Endothelial cell of umbilical vein (primary cell): Measurements from ENCODE around the gene SPRED2. TPM values are rescaled to one million over a fixed set of nuclear protein-coding genes. Genes with fewer than 3 reads are reported as not detected.

Experiments used
- BruUV-seq: library from RNA; stranded (reverse); fragments of 400-500 nt; replicated peaks from 2 replicates; lab custom pipeline; 2021; lab: Mats Ljungman, UMichigan
- CTCF ChIA-PET: fragments of 300-600, 350-600 bp; sonication (Branson Sonifier 250); formaldehyde crosslinking; loops from one replicate; lab custom pipeline; 2021; ENCODE audit warnings: antibody characterized with exemption, inconsistent platforms; lab: Charles Lee
- POLR2A ChIA-PET: fragments of 300-600, 350-600 bp; sonication (Branson Sonifier 250); formaldehyde crosslinking; loops from one replicate; lab custom pipeline; 2021; ENCODE audit warnings: antibody characterized with exemption, inconsistent platforms; lab: Charles Lee
- DNase-seq: peaks from one replicate; pipeline ENCODE4 v3.0.0-alpha.2; 2011; ENCODE audit warnings: low read depth, low spot score
- FAIRE-seq: peaks from 2 replicates; lab custom pipeline; 2011; peaks lifted over from hg19 to GRCh38; lab: Jason Lieb, UNC
- H2AFZ ChIP-seq: 2 replicates; pipeline ENCODE4 v1.6.0; 2012; ENCODE audit warnings: low read depth, low read length, control low read depth, inconsistent platforms
- H3K27ac ChIP-seq: 2 replicates; pipeline ENCODE4 v1.5.1; 2011; ENCODE audit warnings: low read depth, mild to moderate bottlenecking, control low read depth, low read length, moderate library complexity; ENCODE audit not compliant: insufficient read depth
- H3K27me3 ChIP-seq, 2 experiments: 2 replicates each; pipeline versions ENCODE4 v1.6.0 to v1.6.1; 2011; ENCODE audit warnings: low read length in 2 of 2, mixed read lengths in 1 of 2; ENCODE audit not compliant: control insufficient read depth in 2 of 2, insufficient read depth in 2 of 2
- H3K36me3 ChIP-seq, 2 experiments: 2 replicates in 1 of 2; 3 replicates in 1 of 2; pipeline ENCODE4 v1.5.1; 2011; ENCODE audit warnings: low read length in 2 of 2, mild to moderate bottlenecking in 1 of 2, moderate library complexity in 1 of 2; ENCODE audit not compliant: control insufficient read depth in 2 of 2, insufficient read depth in 2 of 2; ENCODE audit errors: extremely low read depth in 1 of 2
- H3K4me1 ChIP-seq: 3 replicates; pipeline ENCODE4 v1.5.1; 2011; ENCODE audit warnings: mild to moderate bottlenecking, low read length; ENCODE audit not compliant: control insufficient read depth, insufficient read depth; ENCODE audit errors: extremely low read depth
- H3K4me2 ChIP-seq: 2 replicates; pipeline ENCODE4 v1.6.1; 2011; ENCODE audit warnings: low read length, control low read depth, mixed read lengths; ENCODE audit not compliant: insufficient read depth
- H3K4me3 ChIP-seq, 3 experiments: fragments of 200-600 bp in 1 of 3; sonication (generic), shearing (Covaris generic) in 1 of 3; replicated peaks in 1 of 3; 2 replicates each; pipeline ENCODE4 v1.5.1; 2011 to 2016; ENCODE audit warnings: control low read depth in 3 of 3, low read length in 3 of 3, mild to moderate bottlenecking in 2 of 3, inconsistent platforms in 1 of 3, low read depth in 1 of 3, moderate library complexity in 1 of 3; ENCODE audit not compliant: insufficient read depth in 1 of 3
- H3K79me2 ChIP-seq: 2 replicates; pipeline ENCODE4 v1.6.0; 2012; ENCODE audit warnings: low read length, inconsistent platforms; ENCODE audit not compliant: control insufficient read depth, insufficient read depth
- H3K9ac ChIP-seq: replicated peaks from 2 replicates; pipeline ENCODE3; 2011; ENCODE audit warnings: low read length, control low read depth; ENCODE audit not compliant: insufficient read depth; ENCODE audit errors: extremely low read depth
- H3K9me1 ChIP-seq: replicated peaks from 3 replicates; pipeline ENCODE4 v1.6.0; 2011; ENCODE audit warnings: mild to moderate bottlenecking, low read length; ENCODE audit not compliant: control insufficient read depth, insufficient read depth; ENCODE audit errors: extremely low read depth
- H3K9me3 ChIP-seq: replicated peaks from 2 replicates; pipeline ENCODE4 v1.5.1; 2012; ENCODE audit warnings: low read length, inconsistent platforms; ENCODE audit not compliant: control insufficient read depth, insufficient read depth
- H4K20me1 ChIP-seq: replicated peaks from 2 replicates; pipeline ENCODE3; 2011; ENCODE audit warnings: mild to moderate bottlenecking, low read length; ENCODE audit not compliant: control insufficient read depth, insufficient read depth; ENCODE audit errors: extremely low read depth
- EZH2 ChIP-seq: IDR thresholded peaks from 2 replicates; pipeline ENCODE4 v1.6.1; 2012; ENCODE audit warnings: borderline replicate concordance, low read depth, mild to moderate bottlenecking, moderate library complexity, low read length, inconsistent platforms; ENCODE audit not compliant: severe bottlenecking
- FOS ChIP-seq: IDR thresholded peaks from 2 replicates; pipeline ENCODE4 v1.6.1; 2011; ENCODE audit warnings: mild to moderate bottlenecking, low read length, moderate library complexity, borderline replicate concordance; ENCODE audit not compliant: insufficient read depth
- GATA2 ChIP-seq: IDR thresholded peaks from 2 replicates; pipeline ENCODE4 v1.7.0; 2011; ENCODE audit warnings: low read depth, mild to moderate bottlenecking, moderate library complexity, mixed read lengths, low read length; ENCODE audit not compliant: insufficient read length, insufficient read depth
- JUN ChIP-seq: IDR thresholded peaks from 2 replicates; pipeline ENCODE4 v1.6.1; 2011; ENCODE audit warnings: borderline replicate concordance, low read depth; ENCODE audit not compliant: insufficient read length, insufficient read depth
- MYC ChIP-seq: IDR thresholded peaks from one replicate; pipeline ENCODE4 v1.6.1; 2011; ENCODE audit warnings: mild to moderate bottlenecking, low read depth, low read length
- POLR2A ChIP-seq: IDR thresholded peaks from 2 replicates; pipeline ENCODE4 v1.6.1; 2012; ENCODE audit warnings: low read depth, mild to moderate bottlenecking, control low read depth, low read length
- POLR2AphosphoS5 ChIP-seq: IDR thresholded peaks from 2 replicates; pipeline ENCODE4 v1.6.1; 2012; ENCODE audit warnings: low read depth, mild to moderate bottlenecking, control low read depth, low read length, moderate library complexity; ENCODE audit not compliant: insufficient read depth
- dilution Hi-C: fragments of 300-500 bp; cut with MboI; formaldehyde crosslinking; loops from one replicate; pipeline ENCODE4 v1.15.0; 2019; ENCODE audit warnings: low sequenced_read_pairs; ENCODE audit not compliant: extremely low pct_ligation_motif_present
- intact Hi-C: fragments of 100-400 bp; cut with micrococcal nuclease; formaldehyde crosslinking; loops from one replicate; pipeline ENCODE4 v1.10.0; 2022
- polyA plus RNA-seq, 4 experiments: library from polyadenylated mRNA; depleted of rRNA in 3 of 4; stranded (reverse) in 3 of 4; unstranded in 1 of 4; fragments of >200 nt; gene quantifications; 2 replicates each; pipeline versions ENCODE4 v1.2.1 to v1.2.3, GENCODE V29; 2011 to 2012; ENCODE audit warnings: missing spikeins in 1 of 4
- total RNA-seq: library from RNA; stranded (reverse); gene quantifications from 2 replicates; pipeline ENCODE4 v1.2.3, GENCODE V29; 2021
- TF ChIP-seq, protein P1 (sequence below), 2 donors: IDR thresholded peaks; 1 replicate in 1 of 2; 2 replicates in 1 of 2; pipeline ENCODE4 v1.5.1; 2011; ENCODE audit warnings: low read length in 2 of 2, mild to moderate bottlenecking in 2 of 2, moderate library complexity in 2 of 2, control low read depth in 1 of 2, inconsistent platforms in 1 of 2, low read depth in 1 of 2; ENCODE audit not compliant: insufficient read depth in 1 of 2; ENCODE audit errors: extremely low read depth in 1 of 2
- TF ChIP-seq, protein P2 (sequence below): IDR thresholded peaks from 2 replicates; pipeline ENCODE4 v1.6.1; 2011; ENCODE audit not compliant: insufficient read depth, insufficient read length

The SPRED2 gene
- total and polyA plus RNA-seq, 2 donors (not counting 3 experiments of a cell fraction or from before 2014, with no cell fraction given) = 3.6 to 9.6 TPM

DNA sequence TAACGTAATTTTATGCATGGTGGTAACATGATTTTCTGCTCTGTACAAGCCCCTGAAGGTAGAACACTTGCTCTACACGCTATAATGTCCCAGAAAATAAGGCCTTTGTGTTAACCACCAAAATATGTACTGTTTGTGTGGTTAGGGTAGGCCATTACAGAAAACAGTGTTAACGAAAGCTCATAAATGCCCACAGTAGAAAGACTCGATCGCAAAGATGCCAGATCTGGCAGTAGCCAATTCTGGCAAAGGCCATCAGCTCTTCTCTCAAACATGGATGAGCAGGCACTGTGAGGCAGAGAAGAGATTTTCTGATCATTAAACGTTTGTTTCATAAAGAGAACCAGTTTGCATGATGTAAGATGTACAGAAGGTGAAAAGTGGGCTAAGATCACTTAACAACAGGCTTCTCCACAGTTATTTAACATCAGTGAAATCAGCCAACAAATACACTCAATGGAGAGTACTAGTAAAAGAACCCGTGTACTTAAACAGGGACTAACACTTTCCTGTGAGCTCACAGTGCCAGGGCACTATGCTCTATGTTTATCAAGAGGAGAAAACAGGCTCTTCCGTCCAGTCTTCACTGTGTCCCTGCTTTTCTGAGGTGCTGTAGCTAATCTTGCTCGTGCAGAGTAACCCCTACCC lies 80.3 kb downstream of the SPRED2 start:
- H3K9ac ChIP-seq = no peak overlapping the region
- no TSS peak for BruUV-seq
- H3K79me2 ChIP-seq = no peaks in the 10 kb centered on the region
- dilution Hi-C loops = no loop called here
- H3K36me3 ChIP-seq = no peaks in the 10 kb centered on the region
- FAIRE-seq = no peak
- TF ChIP-seq, protein P1, sequence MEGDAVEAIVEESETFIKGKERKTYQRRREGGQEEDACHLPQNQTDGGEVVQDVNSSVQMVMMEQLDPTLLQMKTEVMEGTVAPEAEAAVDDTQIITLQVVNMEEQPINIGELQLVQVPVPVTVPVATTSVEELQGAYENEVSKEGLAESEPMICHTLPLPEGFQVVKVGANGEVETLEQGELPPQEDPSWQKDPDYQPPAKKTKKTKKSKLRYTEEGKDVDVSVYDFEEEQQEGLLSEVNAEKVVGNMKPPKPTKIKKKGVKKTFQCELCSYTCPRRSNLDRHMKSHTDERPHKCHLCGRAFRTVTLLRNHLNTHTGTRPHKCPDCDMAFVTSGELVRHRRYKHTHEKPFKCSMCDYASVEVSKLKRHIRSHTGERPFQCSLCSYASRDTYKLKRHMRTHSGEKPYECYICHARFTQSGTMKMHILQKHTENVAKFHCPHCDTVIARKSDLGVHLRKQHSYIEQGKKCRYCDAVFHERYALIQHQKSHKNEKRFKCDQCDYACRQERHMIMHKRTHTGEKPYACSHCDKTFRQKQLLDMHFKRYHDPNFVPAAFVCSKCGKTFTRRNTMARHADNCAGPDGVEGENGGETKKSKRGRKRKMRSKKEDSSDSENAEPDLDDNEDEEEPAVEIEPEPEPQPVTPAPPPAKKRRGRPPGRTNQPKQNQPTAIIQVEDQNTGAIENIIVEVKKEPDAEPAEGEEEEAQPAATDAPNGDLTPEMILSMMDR (IDR thresholded peaks at IDR 0.05; ENCODE audit: extremely low read depth in 1 of 2, insufficient read depth in 1 of 2, low read depth in 1 of 2, low read length in 2 of 2) = no peak
- no peak for TF ChIP-seq MYC
- TF ChIP-seq EZH2 = no peak
- TF ChIP-seq, protein P2, sequence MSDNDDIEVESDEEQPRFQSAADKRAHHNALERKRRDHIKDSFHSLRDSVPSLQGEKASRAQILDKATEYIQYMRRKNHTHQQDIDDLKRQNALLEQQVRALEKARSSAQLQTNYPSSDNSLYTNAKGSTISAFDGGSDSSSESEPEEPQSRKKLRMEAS = no peak
- no peak for TF ChIP-seq POLR2A
- TF ChIP-seq GATA2 = no peak
- TF ChIP-seq POLR2AphosphoS5 = no peak
- TF ChIP-seq JUN = no peak
- TF ChIP-seq FOS = no peak
- H3K9me3 ChIP-seq = no peaks in the 10 kb centered on the region
- POLR2A ChIA-PET = no interaction called here
- DNase-seq = no peak
- H3K4me3 ChIP-seq = no peak overlapping the region
- intact Hi-C loops = loop anchor here (5.0 kb wide), 1 partner anchor 40 kb away; no protein-coding TSS in a partner anchor
- no peak overlapping the region for H3K27ac ChIP-seq
- peaks cover 9% of the 10 kb centered on the region for H3K4me1 ChIP-seq
- no peaks in the 10 kb centered on the region for H3K9me1 ChIP-seq
- H3K27me3 ChIP-seq = peaks cover 2 to 4% of the 10 kb centered on the region in 2 experiments
- H4K20me1 ChIP-seq = peaks cover 3% of the 10 kb centered on the region
- CTCF ChIA-PET = interaction anchor here (0.7 to 1.9 kb wide), 5 partner anchors 14 to 87 kb away, joined by 3 to 4 read pairs (median 3); no protein-coding TSS in a partner anchor
- H3K4me2 ChIP-seq = no peak overlapping the region
- H2AFZ ChIP-seq = no peak overlapping the region
